Gastrocnemius medialis (tissue), 4 donors: ENCODE results near the gene TSPYL1.

Experiments
- CTCF ChIP-seq, 5 experiments: fragments of 450-650 bp in 3 of 5; fragments of 200-600 bp in 2 of 5; sonication (generic) in 2 of 5; IDR thresholded peaks in 4 of 5; conservative IDR thresholded peaks in 1 of 5; 1 replicate in 4 of 5; 2 replicates in 1 of 5; pipeline ENCODE4 v1.5.1; 2016 to 2019; ENCODE audit warnings: antibody characterized with exemption in 5 of 5, mild to moderate bottlenecking in 3 of 5, moderate library complexity in 3 of 5
- POLR2A ChIP-seq, 2 donors: fragments of 450-650 bp; IDR thresholded peaks; one replicate each; pipeline ENCODE4 v1.6.1; 2017; ENCODE audit warnings: antibody characterized with exemption in 2 of 2, mild to moderate bottlenecking in 2 of 2, moderate library complexity in 2 of 2

- TF ChIP-seq CTCF (IDR thresholded peaks at IDR 0.05 in 4 of 5, conservative IDR thresholded peaks at IDR 0.05 in 1 of 5) (no peak), POLR2A (IDR thresholded peaks at IDR 0.05) (no peak)
Measured at GRCh38 chr6:116256694-116257093, 23.0 kb downstream of the TSPYL1 start.
